B cell (primary cell): ENCODE results near the gene TMEM43. TPM values are rescaled to one million over a fixed set of nuclear protein-coding genes. Genes with fewer than 3 reads are reported as not detected.

ENCODE experiments used
- ATAC-seq: fragments of 200-7000 bp; cut with Tn5 transposase; one replicate; pipeline ENCODE4 v1.10.0; 2021; ENCODE audit warnings: low read depth, mild to moderate bottlenecking, moderate number of reproducible peaks, moderate library complexity
- CTCF ChIA-PET: fragments of 350-600 bp; sonication (Branson Sonifier 250); formaldehyde crosslinking; loops from one replicate; lab custom pipeline; 2021; ENCODE audit warnings: antibody characterized with exemption, inconsistent platforms; lab: Charles Lee
- POLR2A ChIA-PET: fragments of 350-600 bp; sonication (Branson Sonifier 250); formaldehyde crosslinking; loops from one replicate; lab custom pipeline; 2021; ENCODE audit warnings: antibody characterized with exemption; lab: Charles Lee
- DNase-seq: peaks from one replicate; pipeline ENCODE4 v3.0.0; 2013
- H2AFZ ChIP-seq: 2 replicates; pipeline ENCODE4 v1.6.1; 2012; ENCODE audit warnings: mild to moderate bottlenecking, low read depth, low read length; ENCODE audit not compliant: insufficient read depth, poor library complexity, severe bottlenecking
- H3K27ac ChIP-seq, 2 donors: 1 replicate in 1 of 2; 2 replicates in 1 of 2; pipeline ENCODE4 v1.5.1; 2012 to 2013; ENCODE audit warnings: low read length in 2 of 2, mild to moderate bottlenecking in 2 of 2, moderate library complexity in 1 of 2
- H3K27me3 ChIP-seq, 4 experiments: fragments of 200-600 bp in 1 of 4; sonication (generic) in 1 of 4; replicated peaks in 1 of 4; 1 replicate in 2 of 4; 2 replicates in 2 of 4; pipeline versions ENCODE4 v1.6.1 to v1.7.0; 2013 to 2016; ENCODE audit warnings: low read length in 3 of 4, mild to moderate bottlenecking in 2 of 4, mixed read lengths in 1 of 4, moderate library complexity in 1 of 4; ENCODE audit not compliant: insufficient read depth in 4 of 4, control insufficient read depth in 3 of 4; ENCODE audit errors: control extremely low read depth in 1 of 4
- H3K36me3 ChIP-seq, 2 experiments: replicated peaks in 1 of 2; 1 replicate in 1 of 2; 2 replicates in 1 of 2; pipeline versions ENCODE4 v1.6.1 to v1.7.1; 2013; ENCODE audit warnings: low read length in 1 of 2; ENCODE audit not compliant: insufficient read depth in 2 of 2, control insufficient read depth in 1 of 2; ENCODE audit errors: control extremely low read depth in 1 of 2, extremely low read depth in 1 of 2
- H3K4me1 ChIP-seq, 2 donors: fragments of 200-600 bp in 1 of 2; sonication (generic) in 1 of 2; 1 replicate in 1 of 2; 2 replicates in 1 of 2; pipeline versions ENCODE4 v1.5.1 to v1.6.1; 2013 to 2017; ENCODE audit warnings: low read length in 2 of 2; ENCODE audit not compliant: control insufficient read depth in 2 of 2, insufficient read depth in 2 of 2
- H3K4me2 ChIP-seq: replicated peaks from 2 replicates; pipeline ENCODE3; 2012; ENCODE audit warnings: mild to moderate bottlenecking, low read depth, low read length; ENCODE audit not compliant: poor library complexity, severe bottlenecking
- H3K4me3 ChIP-seq, 5 experiments: fragments of 200-600 bp in 1 of 5; sonication (generic) in 1 of 5; 1 replicate in 3 of 5; 2 replicates in 2 of 5; pipeline versions ENCODE4 v1.5.1 to v1.7.0; 2011 to 2016; ENCODE audit warnings: low read length in 4 of 5, mild to moderate bottlenecking in 4 of 5, low read depth in 2 of 5, control low read depth in 1 of 5, moderate library complexity in 1 of 5; ENCODE audit not compliant: insufficient read depth in 1 of 5; ENCODE audit errors: control extremely low read depth in 1 of 5, extremely low read depth in 1 of 5
- H3K79me2 ChIP-seq: fragments of 200-600 bp; sonication (generic); one replicate; pipeline ENCODE4 v1.6.0; 2016; ENCODE audit warnings: low read length; ENCODE audit not compliant: control insufficient read depth, insufficient read depth
- H3K9ac ChIP-seq: fragments of 200-600 bp; sonication (generic); 2 replicates; pipeline ENCODE4 v1.6.1; 2017; ENCODE audit warnings: mild to moderate bottlenecking, low read length, moderate library complexity
- H3K9me3 ChIP-seq, 3 donors: one replicate each; pipeline versions ENCODE4 v1.6.1 to v1.7.1; 2013; ENCODE audit warnings: low read length in 2 of 3; ENCODE audit not compliant: control insufficient read depth in 2 of 3, insufficient read depth in 1 of 3; ENCODE audit errors: control extremely low read depth in 1 of 3
- H4K20me1 ChIP-seq: 2 replicates; pipeline ENCODE4 v1.6.0; 2012; ENCODE audit warnings: mild to moderate bottlenecking, low read length; ENCODE audit not compliant: insufficient read depth, control insufficient read depth, poor library complexity, severe bottlenecking
- H3K27ac Mint-ChIP-seq: one replicate; pipeline ENCODE4 v1.8.0; 2021; ENCODE audit warnings: mixed read lengths
- H3K27me3 Mint-ChIP-seq: one replicate; pipeline ENCODE4 v1.8.0; 2021; ENCODE audit warnings: mixed read lengths
- H3K4me1 Mint-ChIP-seq: one replicate; pipeline ENCODE4 v1.8.0; 2021; ENCODE audit warnings: mixed read lengths
- H3K4me3 Mint-ChIP-seq: one replicate; pipeline ENCODE4 v1.8.0; 2021; ENCODE audit warnings: mixed read lengths
- H3K9me3 Mint-ChIP-seq: one replicate; pipeline ENCODE4 v1.8.0; 2022; ENCODE audit warnings: mixed read lengths; ENCODE audit not compliant: insufficient read depth
- EZH2 ChIP-seq: IDR thresholded peaks from 2 replicates; pipeline ENCODE4 v1.6.1; 2012; ENCODE audit warnings: borderline replicate concordance, low read depth, mild to moderate bottlenecking, moderate library complexity, low read length; ENCODE audit not compliant: insufficient read depth, poor library complexity, severe bottlenecking
- WGBS: methylation state at CpG from one replicate; pipeline ENCODE4 v1.1.5; 2013; ENCODE audit warnings: missing lambda C conversion rate; ENCODE audit not compliant: insufficient coverage; 5-methylcytosine and 5-hydroxymethylcytosine counted together
- intact Hi-C: fragments of 100-400 bp; cut with micrococcal nuclease; formaldehyde crosslinking; loops from one replicate; pipeline ENCODE4 v1.10.0; 2022
- polyA plus RNA-seq: library from polyadenylated mRNA; depleted of rRNA; stranded (reverse); fragments of >200 nt; gene quantifications from 2 replicates; pipeline ENCODE4 v1.2.3, GENCODE V29; 2012
- total RNA-seq, 2 donors: library from RNA; stranded (reverse); fragments of 120-200 nt in 1 of 2; gene quantifications; 1 replicate in 1 of 2; 2 replicates in 1 of 2; pipeline versions ENCODE4 v1.2.3 to v1.2.4, GENCODE V29; 2013 to 2022
- TF ChIP-seq, protein P1 (sequence below): fragments of 200-600 bp; IDR thresholded peaks from one replicate; pipeline ENCODE4 v1.8.0; 2022; ENCODE audit warnings: antibody characterized with exemption, mild to moderate bottlenecking

Gene TMEM43
- total and polyA plus RNA-seq, 2 donors (not counting 1 experiment from before 2014, with no cell fraction given), result 29.5 to 37.6 TPM

DNA sequence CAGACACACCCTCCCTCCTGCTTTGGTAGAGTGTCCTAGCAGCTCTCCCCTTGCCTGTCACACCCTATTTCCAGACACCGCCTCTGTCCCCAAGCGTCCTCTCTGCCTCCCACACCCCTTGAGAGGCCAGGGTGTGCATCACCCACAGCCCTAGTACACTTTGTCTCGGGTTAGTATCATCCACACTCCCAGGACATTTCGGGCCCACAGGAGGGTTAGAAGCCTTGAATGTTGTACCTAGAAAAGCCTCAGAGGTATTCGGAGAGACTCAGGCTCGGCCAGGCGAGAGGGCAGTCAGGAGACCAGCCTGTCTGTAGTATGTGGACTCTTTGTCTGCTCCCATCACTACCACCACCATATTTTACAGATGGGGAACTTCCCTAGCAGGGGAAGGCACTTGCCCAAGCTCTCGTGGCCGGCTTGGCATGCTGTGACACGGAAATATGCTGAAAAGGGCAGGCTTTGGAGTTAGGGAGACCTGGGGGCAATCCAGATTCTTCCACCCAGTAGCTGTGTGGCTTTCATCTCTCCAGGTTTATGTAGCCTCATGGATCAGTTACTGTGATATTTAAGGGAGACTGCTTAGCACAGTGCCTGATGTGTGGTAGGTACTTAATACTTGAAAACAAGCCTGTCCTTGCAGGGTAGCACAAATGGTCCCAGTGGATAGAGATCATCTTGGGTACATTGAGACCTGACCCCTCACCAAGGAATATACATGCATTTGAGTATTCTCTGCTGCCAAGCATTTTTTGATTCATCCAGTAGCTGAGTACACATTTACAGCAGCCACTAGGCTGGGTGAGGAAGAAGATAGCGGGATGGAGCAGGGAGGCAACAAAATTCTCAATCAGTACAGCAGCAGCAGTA, 1.4 kb downstream of the TMEM43 start:
- TF ChIP-seq, protein P1, sequence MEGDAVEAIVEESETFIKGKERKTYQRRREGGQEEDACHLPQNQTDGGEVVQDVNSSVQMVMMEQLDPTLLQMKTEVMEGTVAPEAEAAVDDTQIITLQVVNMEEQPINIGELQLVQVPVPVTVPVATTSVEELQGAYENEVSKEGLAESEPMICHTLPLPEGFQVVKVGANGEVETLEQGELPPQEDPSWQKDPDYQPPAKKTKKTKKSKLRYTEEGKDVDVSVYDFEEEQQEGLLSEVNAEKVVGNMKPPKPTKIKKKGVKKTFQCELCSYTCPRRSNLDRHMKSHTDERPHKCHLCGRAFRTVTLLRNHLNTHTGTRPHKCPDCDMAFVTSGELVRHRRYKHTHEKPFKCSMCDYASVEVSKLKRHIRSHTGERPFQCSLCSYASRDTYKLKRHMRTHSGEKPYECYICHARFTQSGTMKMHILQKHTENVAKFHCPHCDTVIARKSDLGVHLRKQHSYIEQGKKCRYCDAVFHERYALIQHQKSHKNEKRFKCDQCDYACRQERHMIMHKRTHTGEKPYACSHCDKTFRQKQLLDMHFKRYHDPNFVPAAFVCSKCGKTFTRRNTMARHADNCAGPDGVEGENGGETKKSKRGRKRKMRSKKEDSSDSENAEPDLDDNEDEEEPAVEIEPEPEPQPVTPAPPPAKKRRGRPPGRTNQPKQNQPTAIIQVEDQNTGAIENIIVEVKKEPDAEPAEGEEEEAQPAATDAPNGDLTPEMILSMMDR, result no peak
- no peak for TF ChIP-seq EZH2
- H3K27me3 Mint-ChIP-seq, result no peaks in the 10 kb centered on the region
- WGBS, result 70% methylated on average over 6 of the region's 11 CpGs
- peak; percentile 6 for DNase-seq
- H3K9ac ChIP-seq, result peak overlapping the region; percentile 86
- ChIA-PET CTCF (interaction anchor here (1.2 to 1.7 kb wide), 2 partner anchors 52 to 77 kb away, joined by 4 to 7 read pairs; partner anchors contain the start of genes LSM3 and XPC), POLR2A (interaction anchor here (0.7 to 2.9 kb wide), 3 partner anchors 26 to 615 kb away, joined by 3 to 28 read pairs (median 7); partner anchors contain the start of genes LSM3 and XPC)
- no peaks in the 10 kb centered on the region for H3K9me3 Mint-ChIP-seq
- peaks cover 45% of the 10 kb centered on the region for H3K4me1 Mint-ChIP-seq
- peak overlapping the region; percentile 5 to 97 (median 85) for H3K4me3 ChIP-seq
- H2AFZ ChIP-seq, result peak overlapping the region; percentile 92
- H3K27ac ChIP-seq, result no peak overlapping the region
- intact Hi-C loops, result loop anchor here (10.0 kb wide), 1 partner anchor 1479 kb away; the partner anchor contains the start of genes BTD and HACL1
- peak overlapping the region; percentile 83 for H3K4me2 ChIP-seq
- H3K79me2 ChIP-seq, result peaks cover 74% of the 10 kb centered on the region
- peak overlapping the region; percentile 95 for H3K27ac Mint-ChIP-seq
- H3K4me1 ChIP-seq, result peaks cover 24 to 32% of the 10 kb centered on the region in 2 donors
- peaks cover 31% of the 10 kb centered on the region for H4K20me1 ChIP-seq
- no peaks in the 10 kb centered on the region for H3K27me3 ChIP-seq
- no peak for ATAC-seq
- peaks cover 0 to 24% of the 10 kb centered on the region in 2 experiments for H3K36me3 ChIP-seq
- no peaks in the 10 kb centered on the region for H3K9me3 ChIP-seq
- H3K4me3 Mint-ChIP-seq, result peak overlapping the region; percentile 97
